ENCODE data around the gene NGB.
"Not testable (repeated sequence)": the region's sequence is repeated elsewhere in the genome, so short reads cannot be mapped to it uniquely, and the experiment has no call there.

Gene NGB

GRCh38 chr14:77271113-77271710 lies at the start of gene NGB:
TSS of gene NGB (minus strand) at chr14:77271206. CDS start at chr14:77270937, 269 bp downstream.
- DNase-seq (ENCODE audit: low read depth), result no peak

- DNase-seq (ENCODE audit: low read depth), result peak; percentile 87
Observed at GRCh38 chr14:77320238-77320935, 49.4 kb upstream of the NGB start, which contains the start of gene POMT2. TSS of gene POMT2 (minus strand) at chr14:77320883. CDS start at chr14:77320681, 202 bp downstream.

- DNase-seq (ENCODE audit: low read depth), result no peak
Observed at GRCh38 chr14:77319422-77319821, 48.4 kb upstream of the NGB start.

- not testable (repeated sequence) for DNase-seq (ENCODE audit: low read depth)
Observed at GRCh38 chr14:77318756-77319155, 47.8 kb upstream of the NGB start.

- no peak for DNase-seq (ENCODE audit: low read depth)
Observed at GRCh38 chr14:77318006-77318553, 47.1 kb upstream of the NGB start.

GRCh38 chr14:77316872-77317301 lies 45.9 kb upstream of the NGB start:
- no peak for DNase-seq (ENCODE audit: low read depth)

- no peak for DNase-seq (ENCODE audit: low read depth)
Observed at GRCh38 chr14:77316195-77316505, 45.1 kb upstream of the NGB start.

- no peak for DNase-seq (ENCODE audit: low read depth)
Observed at GRCh38 chr14:77314539-77315457, 43.8 kb upstream of the NGB start.

- no peak for DNase-seq (ENCODE audit: low read depth)
Observed at GRCh38 chr14:77314043-77314442, 43.0 kb upstream of the NGB start.

GRCh38 chr14:77313371-77313770 lies 42.4 kb upstream of the NGB start:
- no peak for DNase-seq (ENCODE audit: low read depth)

- no peak for DNase-seq (ENCODE audit: low read depth)
Observed at GRCh38 chr14:77311217-77311616, 40.2 kb upstream of the NGB start.

GRCh38 chr14:77310026-77310425 lies 39.0 kb upstream of the NGB start:
- no peak for DNase-seq (ENCODE audit: low read depth)

GRCh38 chr14:77309131-77309530 lies 38.1 kb upstream of the NGB start:
- DNase-seq (ENCODE audit: low read depth), result no peak

GRCh38 chr14:77306851-77307496 lies 36.0 kb upstream of the NGB start:
- DNase-seq (ENCODE audit: low read depth), result no peak

GRCh38 chr14:77306416-77306815 lies 35.4 kb upstream of the NGB start:
- no peak for DNase-seq (ENCODE audit: low read depth)

- DNase-seq (ENCODE audit: low read depth), result no peak
Observed at GRCh38 chr14:77305696-77306095, 34.7 kb upstream of the NGB start.

GRCh38 chr14:77303417-77304156 lies 32.6 kb upstream of the NGB start:
- no peak for DNase-seq (ENCODE audit: low read depth)

GRCh38 chr14:77302926-77303325 lies 31.9 kb upstream of the NGB start:
- DNase-seq (ENCODE audit: low read depth), result no peak

GRCh38 chr14:77301103-77301502 lies 30.1 kb upstream of the NGB start:
- peak; percentile 28 for DNase-seq (ENCODE audit: low read depth)

- no peak for DNase-seq (ENCODE audit: low read depth)
Observed at GRCh38 chr14:77299771-77300170, 28.8 kb upstream of the NGB start.

GRCh38 chr14:77296906-77297305 lies 25.9 kb upstream of the NGB start:
- no peak for DNase-seq (ENCODE audit: low read depth)

Data from stimulated activated CD8-positive, alpha-beta memory T cell treated with anti-CD3 and anti-CD28 coated beads, Interleukin-4, amount 100 ng/mL, for 24 hours (primary cell).